ELF-1 (cell line): ENCODE data around the gene C1orf174.

Experiments used
- DNase-seq: peaks from one replicate; pipeline ENCODE4 v3.0.0-alpha.2; 2016; ENCODE audit warnings: low read depth, low spot score

The C1orf174 gene

GRCh38 chr1:3910049-3910731 is 10.1 kb upstream of the C1orf174 start:
- no peak for DNase-seq

GRCh38 chr1:3909615-3910014 is 9.5 kb upstream of the C1orf174 start:
- no peak for DNase-seq

- no peak for DNase-seq
Measured at GRCh38 chr1:3908886-3909517, 8.9 kb upstream of the C1orf174 start.

- DNase-seq, result no peak
Measured at GRCh38 chr1:3907621-3908165, 7.6 kb upstream of the C1orf174 start.

GRCh38 chr1:3907031-3907534 is 7.0 kb upstream of the C1orf174 start:
- DNase-seq, result peak; percentile 41

GRCh38 chr1:3906672-3907020 is 6.6 kb upstream of the C1orf174 start:
- DNase-seq, result no peak

GRCh38 chr1:3905953-3906671 is 6.0 kb upstream of the C1orf174 start:
- DNase-seq, result no peak

- no peak for DNase-seq
Measured at GRCh38 chr1:3905266-3905952, 5.3 kb upstream of the C1orf174 start.

- DNase-seq, result no peak
Measured at GRCh38 chr1:3904843-3905185, 4.7 kb upstream of the C1orf174 start.

- no peak for DNase-seq
Measured at GRCh38 chr1:3904006-3904842, 4.2 kb upstream of the C1orf174 start.

- DNase-seq, result no peak
Measured at GRCh38 chr1:3903141-3904005, 3.3 kb upstream of the C1orf174 start.

GRCh38 chr1:3902571-3903091 is 2.6 kb upstream of the C1orf174 start:
- DNase-seq, result no peak

GRCh38 chr1:3902111-3902511 is 2.0 kb upstream of the C1orf174 start:
- no peak for DNase-seq

GRCh38 chr1:3900969-3901529 is 977 bp upstream of the C1orf174 start:
- peak; percentile 98 for DNase-seq

GRCh38 chr1:3899754-3900149 is 320 bp downstream of the C1orf174 start:
- no peak for DNase-seq

GRCh38 chr1:3898994-3899753 is 898 bp downstream of the C1orf174 start:
- peak; percentile 33 for DNase-seq

- DNase-seq, result no peak
Measured at GRCh38 chr1:3898475-3898735, 1.7 kb downstream of the C1orf174 start.

- peak; percentile 86 for DNase-seq
Measured at GRCh38 chr1:3896396-3897000, 3.6 kb downstream of the C1orf174 start.

- DNase-seq, result no peak
Measured at GRCh38 chr1:3895951-3896325, 4.1 kb downstream of the C1orf174 start.
